ENCODE measurements around the gene SETDB1. TPM values are rescaled to one million over a fixed set of nuclear protein-coding genes. Genes with fewer than 3 reads are reported as not detected.
A peak's percentile ranks its signal among the peaks of the same experiment; 100 is the strongest.

The SETDB1 gene
- total and polyA plus RNA-seq, 2 of the 8 experiments (the other 6 are each of a cell fraction or from before 2014, with no cell fraction given): 27.5 to 48.8 TPM

- TF ChIP-seq SP2 (IDR thresholded peaks at IDR 0.05; ENCODE audit: low read length): no peak
- no peak for TF ChIP-seq BRCA1 (IDR thresholded peaks at IDR 0.05; ENCODE audit: low read depth, low read length)
- TF ChIP-seq POLR2AphosphoS5 (IDR thresholded peaks at IDR 0.05; ENCODE audit: low read depth, low read length): no peak
- TF ChIP-seq MAFK (IDR thresholded peaks at IDR 0.05; ENCODE audit: low read depth, low read length): no peak
- no peak for TF ChIP-seq JUN (IDR thresholded peaks at IDR 0.05; ENCODE audit: low read depth, low read length)
- peak; percentile 70 for TF ChIP-seq USF2 (IDR thresholded peaks at IDR 0.05; ENCODE audit: low read length)
- no peak for TF ChIP-seq NANOG (IDR thresholded peaks at IDR 0.05; ENCODE audit: insufficient read depth, low read depth, low read length, poor library complexity, severe bottlenecking)
- peak; percentile 28; the same call in 1 of the 2 replicates for TF ChIP-seq E2F6 (IDR thresholded peaks at IDR 0.05)
- TF ChIP-seq NRF1 (IDR thresholded peaks at IDR 0.05; ENCODE audit: low read depth, low read length): peak; percentile 44
- no peak for TF ChIP-seq TEAD4 (IDR thresholded peaks at IDR 0.05; ENCODE audit: low read depth, low read length)
- no peak for TF ChIP-seq KDM4A (IDR thresholded peaks at IDR 0.05; ENCODE audit: low read depth, low read length, severe bottlenecking)
- no peak for TF ChIP-seq EZH2 (IDR thresholded peaks at IDR 0.05; ENCODE audit: low read depth, low read length, severe bottlenecking)
- peak; percentile 95 for TF ChIP-seq EGR1 (IDR thresholded peaks at IDR 0.05; ENCODE audit: borderline replicate concordance, low read depth, low read length)
- 0 out of 2 replicates have a peak, but pooled peaks have one; percentile 13 for TF ChIP-seq YY1 (IDR thresholded peaks at IDR 0.05; ENCODE audit: low read depth, low read length)
- 0 out of 2 replicates have a peak, but pooled peaks have one; percentile 20 for TF ChIP-seq KDM5A (IDR thresholded peaks at IDR 0.05; ENCODE audit: low read length)
- peak; percentile 60 to 84; a peak in 1 of 4 replicates for TF ChIP-seq HDAC2 (IDR thresholded peaks at IDR 0.05; ENCODE audit: borderline replicate concordance in 1 of 2, low read depth in 2 of 2, low read length in 2 of 2)
- TF ChIP-seq EP300 (IDR thresholded peaks at IDR 0.05; ENCODE audit: borderline replicate concordance in 1 of 2, low read depth in 2 of 2, low read length in 2 of 2): peak in 1 of 2 experiments; percentile 69; a peak in 1 of 3 replicates
- no peak for TF ChIP-seq FOSL1 (IDR thresholded peaks at IDR 0.05; ENCODE audit: insufficient read depth, low read depth, low read length)
- peak; percentile 87 to 93; a peak in 3 of 4 replicates for TF ChIP-seq SIN3A (conservative IDR thresholded peaks at IDR 0.05 in 1 of 2, IDR thresholded peaks at IDR 0.05 in 1 of 2; ENCODE audit: low read depth in 1 of 2, low read length in 2 of 2)
- TF ChIP-seq BCL11A (IDR thresholded peaks at IDR 0.05; ENCODE audit: low read depth in 2 of 2, low read length in 2 of 2): peak in 1 of 2 experiments; percentile 18
Measured at GRCh38 chr1:150926097-150926741, at the start of gene SETDB1 (continued).

Measured in H1 (cell line).